WERI-Rb-1 (cell line): ENCODE results near the gene RABEPK.
"Not testable (repeated sequence)": the region's sequence is repeated elsewhere in the genome, so short reads cannot be mapped to it uniquely, and the experiment has no call there.

Experiments
- DNase-seq: peaks from one replicate; pipeline ENCODE4 v3.0.0-alpha.2; 2020
- H3K27ac ChIP-seq: fragments of 250-450 bp; sonication (Bioruptor Pico); 2 replicates; pipeline ENCODE4 v1.5.1; 2020; ENCODE audit warnings: mild to moderate bottlenecking, moderate library complexity
- H3K27me3 ChIP-seq: fragments of 250-450 bp; sonication (Bioruptor Pico); 2 replicates; pipeline ENCODE4 v1.5.1; 2021; ENCODE audit warnings: mild to moderate bottlenecking, low read depth, moderate library complexity; ENCODE audit not compliant: insufficient read depth, severe bottlenecking
- H3K36me3 ChIP-seq: fragments of 250-450 bp; sonication (Bioruptor Pico); 2 replicates; pipeline ENCODE4 v1.5.1; 2020; ENCODE audit warnings: mild to moderate bottlenecking, moderate library complexity
- H3K4me3 ChIP-seq: 2 replicates; pipeline ENCODE4 v1.5.1; 2011; ENCODE audit warnings: low read depth, mild to moderate bottlenecking, control low read depth, low read length
- H3K9me3 ChIP-seq: fragments of 250-450 bp; sonication (Bioruptor Pico); 2 replicates; pipeline ENCODE4 v1.5.1; 2021; ENCODE audit warnings: mild to moderate bottlenecking, moderate library complexity; ENCODE audit not compliant: severe bottlenecking
- TF ChIP-seq, protein P1 (sequence below): IDR thresholded peaks from 2 replicates; pipeline ENCODE4 v1.5.1; 2011; ENCODE audit warnings: low read depth, mild to moderate bottlenecking, control low read depth, inconsistent platforms, low read length

Gene RABEPK

DNA sequence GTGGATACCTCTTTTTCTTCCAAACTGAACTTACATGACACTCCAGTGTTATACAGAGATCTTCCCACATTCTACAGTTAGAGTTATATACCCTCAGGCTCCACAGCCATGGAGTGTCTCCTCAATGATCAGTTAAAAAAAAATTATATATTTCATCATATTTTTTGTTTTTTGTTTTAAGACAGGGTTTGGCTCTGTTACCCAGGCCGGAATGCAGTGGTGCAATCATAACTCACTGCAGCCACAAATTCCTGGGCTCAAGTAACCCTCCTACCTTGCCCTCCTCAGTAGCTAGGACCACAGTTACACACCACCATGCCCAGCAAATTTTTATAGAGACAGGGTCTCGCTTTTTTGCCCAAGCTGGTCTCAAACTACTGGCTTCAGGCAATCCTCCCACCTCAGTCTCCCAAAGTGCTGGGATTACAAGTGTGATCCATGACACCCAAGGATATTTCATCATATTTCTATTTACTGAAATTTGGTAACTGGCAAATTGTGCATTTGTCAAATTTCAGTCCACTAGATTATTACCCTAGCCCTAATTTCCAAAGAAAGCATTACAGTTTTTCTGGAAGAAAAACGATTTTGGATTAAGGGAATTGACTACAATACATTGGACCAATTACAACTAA lies 38.9 kb upstream of the RABEPK start:
- H3K36me3 ChIP-seq = peaks cover 42% of the 10 kb centered on the region
- H3K9me3 ChIP-seq = no peaks in the 10 kb centered on the region
- TF ChIP-seq, protein P1, sequence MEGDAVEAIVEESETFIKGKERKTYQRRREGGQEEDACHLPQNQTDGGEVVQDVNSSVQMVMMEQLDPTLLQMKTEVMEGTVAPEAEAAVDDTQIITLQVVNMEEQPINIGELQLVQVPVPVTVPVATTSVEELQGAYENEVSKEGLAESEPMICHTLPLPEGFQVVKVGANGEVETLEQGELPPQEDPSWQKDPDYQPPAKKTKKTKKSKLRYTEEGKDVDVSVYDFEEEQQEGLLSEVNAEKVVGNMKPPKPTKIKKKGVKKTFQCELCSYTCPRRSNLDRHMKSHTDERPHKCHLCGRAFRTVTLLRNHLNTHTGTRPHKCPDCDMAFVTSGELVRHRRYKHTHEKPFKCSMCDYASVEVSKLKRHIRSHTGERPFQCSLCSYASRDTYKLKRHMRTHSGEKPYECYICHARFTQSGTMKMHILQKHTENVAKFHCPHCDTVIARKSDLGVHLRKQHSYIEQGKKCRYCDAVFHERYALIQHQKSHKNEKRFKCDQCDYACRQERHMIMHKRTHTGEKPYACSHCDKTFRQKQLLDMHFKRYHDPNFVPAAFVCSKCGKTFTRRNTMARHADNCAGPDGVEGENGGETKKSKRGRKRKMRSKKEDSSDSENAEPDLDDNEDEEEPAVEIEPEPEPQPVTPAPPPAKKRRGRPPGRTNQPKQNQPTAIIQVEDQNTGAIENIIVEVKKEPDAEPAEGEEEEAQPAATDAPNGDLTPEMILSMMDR = no peak
- H3K27ac ChIP-seq = no peak overlapping the region
- no peak for DNase-seq
- no peaks in the 10 kb centered on the region for H3K27me3 ChIP-seq
- no peak overlapping the region for H3K4me3 ChIP-seq

DNA sequence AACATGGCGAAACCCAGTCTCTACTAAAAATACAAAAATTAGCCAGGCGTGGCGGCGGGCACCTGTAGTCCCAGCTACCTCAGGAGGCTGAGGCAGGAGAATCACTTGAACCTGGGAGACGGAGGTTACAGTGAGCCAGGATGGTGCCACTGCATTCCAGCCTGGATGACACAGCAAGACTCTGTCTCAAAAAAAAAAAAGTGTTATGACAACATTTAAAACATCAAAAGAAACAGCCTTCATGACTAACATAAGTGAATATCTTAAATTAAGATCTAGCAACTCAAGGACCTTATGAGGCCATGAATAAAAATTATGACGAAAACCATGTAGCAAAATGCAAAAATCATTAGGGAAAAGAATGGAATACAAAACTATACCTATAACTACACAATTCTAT lies 37.5 kb upstream of the RABEPK start:
- DNase-seq, H3K4me3 ChIP-seq, H3K27me3 ChIP-seq, H3K9me3 ChIP-seq, H3K27ac ChIP-seq: not testable (repeated sequence)
- H3K36me3 ChIP-seq = peaks cover 40% of the 10 kb centered on the region

DNA sequence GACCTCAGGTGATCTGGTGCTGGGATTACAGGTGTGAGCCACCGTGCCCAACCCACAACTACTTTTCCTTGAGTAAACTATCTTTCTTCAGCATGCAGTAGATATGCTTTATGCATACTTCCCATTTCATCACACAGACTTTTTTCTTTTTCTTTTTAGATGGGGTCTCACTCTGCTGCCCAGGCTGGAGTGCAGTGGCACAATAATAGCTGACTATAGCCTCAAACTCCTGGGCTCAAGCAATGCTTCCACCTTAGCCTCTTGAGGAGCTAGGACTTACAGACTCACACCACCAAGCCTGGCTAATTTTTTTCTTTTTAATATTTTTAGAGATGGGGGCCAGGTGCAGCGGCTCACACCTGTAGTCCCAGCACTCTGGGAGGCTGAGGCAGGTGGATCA lies 33.6 kb upstream of the RABEPK start:
- Histone ChIP-seq H3K27ac (no peak overlapping the region), H3K9me3 (no peaks in the 10 kb centered on the region), H3K27me3 (no peaks in the 10 kb centered on the region), H3K36me3 (peaks cover 49% of the 10 kb centered on the region), H3K4me3 (no peak overlapping the region)
- TF ChIP-seq, protein P1 = no peak
- DNase-seq = no peak

DNA sequence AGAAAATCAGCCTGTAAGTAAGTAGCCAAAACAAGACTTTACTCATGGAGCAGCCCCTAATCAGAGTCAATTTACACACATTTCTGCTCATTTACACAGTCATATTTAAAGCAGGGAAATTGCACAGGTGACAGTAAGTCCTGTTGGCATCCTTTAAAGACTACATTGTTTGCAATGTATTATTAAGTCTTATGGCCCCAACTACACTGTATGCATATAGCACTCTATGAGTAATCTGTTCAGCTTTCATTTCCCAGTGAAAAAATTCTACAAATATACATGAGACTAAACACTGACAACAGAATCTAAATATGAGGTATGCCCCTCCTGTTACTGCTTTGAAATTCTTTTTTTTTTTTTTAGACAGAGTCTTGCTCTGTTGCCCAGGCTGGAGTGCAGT lies 30.4 kb upstream of the RABEPK start:
- Histone ChIP-seq H3K27me3 (no peaks in the 10 kb centered on the region), H3K36me3 (peaks cover 56% of the 10 kb centered on the region)
- no peak for DNase-seq

DNA sequence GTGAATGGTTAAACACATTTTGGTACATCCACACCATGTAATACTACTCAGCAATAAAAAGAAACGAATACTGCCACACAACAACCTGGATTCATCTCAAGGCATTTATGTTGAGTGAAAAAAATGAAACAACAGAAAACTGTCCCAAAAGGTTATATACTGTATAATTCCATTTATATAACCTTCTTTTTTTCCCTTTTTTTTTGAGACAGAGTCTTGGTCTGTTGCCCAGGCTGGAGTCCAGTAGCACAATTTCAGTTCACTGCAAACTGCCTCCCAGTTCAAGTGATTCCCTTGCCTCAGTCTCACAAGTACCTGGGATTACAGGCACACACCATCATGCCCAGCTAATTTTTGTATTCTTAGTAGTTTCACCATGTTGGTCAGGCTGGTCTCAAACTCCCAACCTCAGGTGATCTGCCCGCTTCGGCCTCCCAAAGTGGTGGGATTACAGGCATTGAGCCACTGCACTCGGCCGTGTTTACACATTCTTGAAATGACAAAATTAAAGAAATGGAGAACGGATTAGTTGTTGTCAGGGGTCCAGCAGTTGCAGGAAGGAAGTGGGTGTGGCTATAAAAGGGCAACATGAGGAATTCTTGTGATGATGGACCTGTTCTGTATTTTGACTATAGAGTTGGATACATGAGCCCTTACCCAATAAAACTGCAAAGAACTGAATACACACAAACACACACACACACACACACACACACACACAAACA lies 28.1 kb upstream of the RABEPK start:
- H3K9me3 ChIP-seq = no peaks in the 10 kb centered on the region
- no peak overlapping the region for H3K4me3 ChIP-seq
- H3K27me3 ChIP-seq = no peaks in the 10 kb centered on the region
- TF ChIP-seq, protein P1 = no peak
- DNase-seq = no peak
- no peak overlapping the region for H3K27ac ChIP-seq
- peaks cover 47% of the 10 kb centered on the region for H3K36me3 ChIP-seq

More for the DNA sequence above, 30.4 kb upstream of the RABEPK start:
- TF ChIP-seq, protein P1 = no peak
- no peaks in the 10 kb centered on the region for H3K9me3 ChIP-seq
- H3K27ac ChIP-seq = no peak overlapping the region
- H3K4me3 ChIP-seq = no peak overlapping the region

DNA sequence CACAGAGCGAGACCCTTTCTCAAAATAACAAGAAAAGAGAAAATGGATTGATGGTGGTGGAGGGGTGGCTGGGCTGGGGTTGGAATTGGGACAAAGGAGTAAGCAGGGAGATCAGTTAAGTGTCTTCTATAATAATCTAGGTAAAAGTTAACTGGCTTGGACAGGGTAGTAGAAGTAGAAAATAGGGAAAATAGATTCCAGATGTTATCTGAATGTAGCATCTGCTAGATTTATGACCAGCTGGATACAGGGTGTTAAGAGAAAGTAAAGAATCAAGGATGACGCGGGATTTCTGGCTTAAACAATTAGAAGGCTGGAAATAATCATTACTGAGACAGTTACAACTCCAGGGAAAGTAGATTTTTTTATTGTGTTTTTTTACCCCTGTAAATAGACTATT lies 23.7 kb upstream of the RABEPK start:
- Histone ChIP-seq H3K9me3 (no peaks in the 10 kb centered on the region), H3K4me3 (no peak overlapping the region), H3K36me3 (peaks cover 25% of the 10 kb centered on the region), H3K27me3 (no peaks in the 10 kb centered on the region), H3K27ac (no peak overlapping the region)
- no peak for DNase-seq
- TF ChIP-seq, protein P1 = no peak
